SKM-1 (cell line): Measurements from ENCODE around the gene CUBN.
A peak's percentile ranks its signal among the peaks of the same experiment; 100 is the strongest.
"Not testable (repeated sequence)": the region's sequence is repeated elsewhere in the genome, so short reads cannot be mapped to it uniquely, and the experiment has no call there.

ENCODE experiments used
- DNase-seq: peaks from one replicate; lab custom pipeline; 2025; ENCODE audit not compliant: unreplicated experiment; lab: John Stamatoyannopoulos, UW

CUBN gene

GRCh38 chr10:17019696-17020095 is 109.9 kb downstream of the CUBN start:
- no peak for DNase-seq

- DNase-seq = not testable (repeated sequence)
These were observed 116.3 kb downstream of the CUBN start for GRCh38 chr10:17013131-17013983.

GRCh38 chr10:17012731-17013130 is 116.9 kb downstream of the CUBN start:
- not testable (repeated sequence) for DNase-seq

- no peak for DNase-seq
These were observed 119.1 kb downstream of the CUBN start for GRCh38 chr10:17010363-17011145.

DNA sequence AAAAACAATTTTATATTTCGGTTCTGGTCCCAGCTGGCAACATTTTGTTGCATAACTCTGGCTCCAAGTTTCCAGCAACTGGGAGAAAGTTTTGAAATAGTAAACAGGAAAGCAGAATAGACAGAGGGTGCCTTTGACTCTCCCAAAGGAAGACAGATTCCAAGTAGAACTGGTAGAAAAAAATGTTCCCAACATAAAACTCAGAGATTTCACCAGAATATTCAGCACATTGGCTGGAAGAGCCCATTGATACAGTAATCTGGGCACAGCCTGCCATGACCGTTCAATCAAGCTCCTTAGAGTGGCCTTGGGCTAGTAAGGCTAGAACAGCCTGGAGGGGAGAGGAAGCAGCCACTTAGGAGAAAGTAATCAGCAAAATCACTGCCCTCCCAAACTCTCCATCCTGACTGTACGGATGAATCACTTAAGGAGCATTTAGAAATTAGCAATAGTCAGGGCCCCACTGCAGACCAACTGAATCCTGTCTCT is 120.4 kb downstream of the CUBN start:
- no peak for DNase-seq

GRCh38 chr10:17007418-17007770 is 122.2 kb downstream of the CUBN start:
- no peak for DNase-seq

GRCh38 chr10:17006631-17007417 is 122.8 kb downstream of the CUBN start:
- no peak for DNase-seq

GRCh38 chr10:17005621-17006566 is 123.7 kb downstream of the CUBN start:
- DNase-seq = no peak

- DNase-seq = no peak
These were observed 124.7 kb downstream of the CUBN start for GRCh38 chr10:17004801-17005380.

GRCh38 chr10:17003651-17004286 is 125.8 kb downstream of the CUBN start:
- DNase-seq = no peak

DNA sequence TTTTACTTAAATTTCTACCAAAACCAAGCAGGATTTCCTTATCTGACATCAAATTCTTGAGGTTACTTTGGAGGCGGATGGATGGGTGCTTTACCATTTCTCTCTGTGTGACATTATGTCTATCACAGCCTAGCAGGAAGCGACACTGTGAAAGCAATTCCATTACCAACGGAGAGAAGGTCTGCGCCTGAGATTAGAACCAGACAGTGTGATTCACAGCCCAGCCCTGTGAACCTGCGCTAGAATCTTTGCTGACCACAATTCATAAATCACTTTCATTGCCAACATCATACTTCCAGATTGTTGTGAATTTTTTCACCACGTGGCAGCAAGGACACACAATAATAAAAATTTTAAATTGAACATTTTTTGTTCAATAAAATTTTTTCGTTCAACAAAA is 126.5 kb downstream of the CUBN start:
- no peak for DNase-seq

- DNase-seq = no peak
These were observed 127.5 kb downstream of the CUBN start for GRCh38 chr10:17001961-17002749.

DNA sequence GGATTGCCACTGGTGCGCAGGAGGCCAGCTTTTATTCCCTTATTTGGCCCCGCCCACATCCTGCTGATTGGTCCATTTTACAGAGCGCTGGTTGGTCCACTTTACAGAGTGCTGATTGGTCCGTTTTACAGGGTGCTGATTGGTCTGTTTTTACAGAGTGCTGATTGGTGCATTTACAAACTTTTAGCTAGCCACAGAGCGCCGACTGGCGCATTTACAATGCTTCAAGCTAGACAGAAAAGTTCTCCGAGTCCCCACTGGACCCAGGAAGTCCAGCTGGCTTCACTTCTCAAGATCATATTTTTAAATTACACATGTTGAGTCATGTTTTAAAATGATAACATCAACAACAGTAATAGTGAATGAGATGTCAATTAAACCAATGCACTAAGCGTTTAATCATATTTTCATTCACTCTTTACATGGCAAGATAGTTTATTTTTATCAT is 128.3 kb downstream of the CUBN start:
- DNase-seq = no peak

DNA sequence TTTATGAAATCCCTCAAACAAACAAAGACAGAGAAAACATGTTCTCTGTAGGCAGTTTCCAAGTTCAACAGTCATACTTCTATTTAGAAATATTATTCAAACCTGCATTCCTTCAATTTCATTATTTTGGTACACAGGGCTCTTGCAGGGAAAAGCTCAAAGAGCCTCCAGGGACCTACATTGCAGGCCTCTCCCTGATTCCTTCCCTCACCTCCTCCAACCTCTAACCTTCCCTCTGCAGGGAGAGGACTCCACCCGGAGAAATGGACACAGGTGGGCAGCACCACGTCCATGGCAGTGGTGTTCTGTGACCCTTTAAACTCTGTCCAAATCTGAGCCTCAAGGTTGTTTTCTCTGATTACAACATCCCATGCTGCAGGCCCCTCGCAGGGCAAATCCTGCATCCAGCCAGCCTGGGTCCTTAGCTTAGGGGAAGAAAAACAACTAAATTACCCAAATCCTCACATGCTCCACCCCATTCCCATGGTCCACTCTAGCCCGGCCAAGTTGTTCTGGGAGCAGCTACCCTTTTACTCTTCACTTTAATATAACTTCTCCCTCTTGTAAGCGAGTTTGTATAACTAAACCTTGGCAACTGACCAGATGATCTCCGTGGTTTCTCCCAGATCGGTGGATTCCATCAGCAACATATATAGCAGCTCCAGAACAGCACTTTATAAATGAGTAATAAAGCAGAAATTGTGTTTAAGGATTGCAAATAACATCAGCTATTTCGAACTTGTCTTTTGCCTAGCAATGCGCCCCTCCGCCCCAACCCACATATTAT is 129.8 kb downstream of the CUBN start:
- no peak for DNase-seq

DNA sequence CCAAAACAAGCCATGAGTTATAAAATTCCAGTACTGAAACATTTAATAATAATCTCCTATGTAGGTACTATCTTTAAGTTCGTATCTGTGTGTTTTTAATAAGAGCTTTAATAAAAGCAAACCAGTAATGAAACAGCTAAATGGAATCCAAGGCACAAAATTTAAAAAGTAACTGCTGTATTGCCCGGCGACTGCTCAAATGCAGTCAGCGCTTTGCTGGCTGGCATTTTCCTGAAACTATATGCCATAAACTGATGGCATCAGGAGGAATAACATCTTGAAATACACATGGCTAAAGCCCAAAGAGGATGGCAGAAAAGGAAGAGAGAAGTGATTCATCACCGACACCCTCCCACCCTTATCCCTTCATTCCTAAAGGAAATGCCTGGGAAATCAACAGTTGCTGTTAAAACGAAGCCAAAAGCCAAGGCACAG is 133.1 kb downstream of the CUBN start:
- DNase-seq = no peak

- peak; percentile 1 for DNase-seq
These were observed 133.6 kb downstream of the CUBN start for GRCh38 chr10:16995867-16996529.

- DNase-seq = no peak
These were observed 136.4 kb downstream of the CUBN start for GRCh38 chr10:16993186-16993585.
